GM12875 (cell line): Measurements from ENCODE around the gene KCNMA1.

ENCODE experiments used
- H3K4me3 ChIP-seq: one replicate; pipeline ENCODE4 v1.5.1; 2011; ENCODE audit warnings: low read depth, low read length, control low read depth
- TF ChIP-seq, protein P1 (sequence below): IDR thresholded peaks from 2 replicates; pipeline ENCODE4 v1.5.1; 2011; ENCODE audit warnings: low read depth, mild to moderate bottlenecking, control low read depth, inconsistent platforms, low read length, moderate library complexity, borderline replicate concordance; ENCODE audit not compliant: insufficient read depth

KCNMA1 gene

DNA sequence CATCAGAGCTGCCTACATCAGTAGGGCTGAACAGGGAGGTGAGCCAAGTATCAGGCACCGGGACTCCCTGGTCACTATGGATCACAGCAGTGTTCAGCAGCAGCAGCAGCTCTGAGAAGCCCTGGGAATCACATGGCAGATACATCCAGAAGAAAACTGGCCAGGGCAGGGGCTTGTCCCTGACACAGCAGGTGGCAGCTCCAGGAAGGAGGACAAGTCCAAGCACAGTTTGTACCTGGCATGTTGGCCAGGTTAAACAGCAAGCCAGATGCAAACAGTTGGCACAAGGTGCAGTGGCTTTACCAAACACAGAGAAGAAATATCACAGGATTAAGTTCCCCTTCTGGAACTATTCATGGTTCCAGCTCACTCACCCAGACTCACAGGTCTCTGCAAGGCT lies 139.4 kb downstream of the KCNMA1 start:
- TF ChIP-seq, protein P1, sequence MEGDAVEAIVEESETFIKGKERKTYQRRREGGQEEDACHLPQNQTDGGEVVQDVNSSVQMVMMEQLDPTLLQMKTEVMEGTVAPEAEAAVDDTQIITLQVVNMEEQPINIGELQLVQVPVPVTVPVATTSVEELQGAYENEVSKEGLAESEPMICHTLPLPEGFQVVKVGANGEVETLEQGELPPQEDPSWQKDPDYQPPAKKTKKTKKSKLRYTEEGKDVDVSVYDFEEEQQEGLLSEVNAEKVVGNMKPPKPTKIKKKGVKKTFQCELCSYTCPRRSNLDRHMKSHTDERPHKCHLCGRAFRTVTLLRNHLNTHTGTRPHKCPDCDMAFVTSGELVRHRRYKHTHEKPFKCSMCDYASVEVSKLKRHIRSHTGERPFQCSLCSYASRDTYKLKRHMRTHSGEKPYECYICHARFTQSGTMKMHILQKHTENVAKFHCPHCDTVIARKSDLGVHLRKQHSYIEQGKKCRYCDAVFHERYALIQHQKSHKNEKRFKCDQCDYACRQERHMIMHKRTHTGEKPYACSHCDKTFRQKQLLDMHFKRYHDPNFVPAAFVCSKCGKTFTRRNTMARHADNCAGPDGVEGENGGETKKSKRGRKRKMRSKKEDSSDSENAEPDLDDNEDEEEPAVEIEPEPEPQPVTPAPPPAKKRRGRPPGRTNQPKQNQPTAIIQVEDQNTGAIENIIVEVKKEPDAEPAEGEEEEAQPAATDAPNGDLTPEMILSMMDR, result no peak
- H3K4me3 ChIP-seq, result no peak overlapping the region

DNA sequence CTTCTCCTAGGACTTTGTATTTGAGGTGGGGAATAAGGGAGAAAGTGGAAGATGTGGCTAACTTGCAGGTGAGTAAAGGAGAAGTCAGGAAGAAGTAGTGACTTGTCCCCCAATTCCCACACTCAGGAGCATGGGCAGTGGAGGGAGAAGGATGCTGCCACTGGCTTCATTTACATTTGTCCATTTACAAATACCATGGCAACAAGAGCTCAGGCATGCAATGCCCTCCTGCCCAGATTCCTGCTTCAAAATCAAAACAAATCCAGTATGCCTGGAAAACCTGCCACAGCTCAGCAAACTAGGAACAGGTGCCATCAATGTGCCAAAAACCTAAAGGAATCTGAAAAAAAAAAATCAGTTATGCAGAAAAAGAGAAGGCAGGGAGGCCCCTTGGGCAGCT lies 139.9 kb downstream of the KCNMA1 start:
- no peak overlapping the region for H3K4me3 ChIP-seq
- TF ChIP-seq, protein P1, result no peak

DNA sequence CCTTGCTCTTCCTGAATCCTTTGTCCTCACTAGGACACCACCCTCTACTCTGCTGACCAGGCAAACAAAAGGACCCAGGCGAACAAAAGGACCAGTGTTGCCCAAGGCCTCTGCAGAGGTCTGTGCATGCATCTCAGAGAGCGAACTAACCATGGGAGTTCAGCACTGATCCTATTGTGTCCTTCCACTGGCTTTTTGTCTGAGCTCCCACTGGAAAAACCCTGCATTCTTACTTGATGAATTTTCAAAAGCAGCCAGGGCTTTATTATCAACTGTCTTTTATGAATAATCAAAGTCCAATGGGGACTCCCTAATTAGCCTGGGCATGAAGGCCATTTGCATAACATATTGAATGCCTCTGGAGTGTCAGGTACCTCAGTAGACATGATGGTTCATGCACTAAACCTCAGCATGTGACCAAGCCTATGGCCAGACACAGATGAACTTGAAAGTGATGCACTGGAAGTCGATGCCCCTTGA lies 140.6 kb downstream of the KCNMA1 start:
- no peak overlapping the region for H3K4me3 ChIP-seq
- TF ChIP-seq, protein P1, result no peak

DNA sequence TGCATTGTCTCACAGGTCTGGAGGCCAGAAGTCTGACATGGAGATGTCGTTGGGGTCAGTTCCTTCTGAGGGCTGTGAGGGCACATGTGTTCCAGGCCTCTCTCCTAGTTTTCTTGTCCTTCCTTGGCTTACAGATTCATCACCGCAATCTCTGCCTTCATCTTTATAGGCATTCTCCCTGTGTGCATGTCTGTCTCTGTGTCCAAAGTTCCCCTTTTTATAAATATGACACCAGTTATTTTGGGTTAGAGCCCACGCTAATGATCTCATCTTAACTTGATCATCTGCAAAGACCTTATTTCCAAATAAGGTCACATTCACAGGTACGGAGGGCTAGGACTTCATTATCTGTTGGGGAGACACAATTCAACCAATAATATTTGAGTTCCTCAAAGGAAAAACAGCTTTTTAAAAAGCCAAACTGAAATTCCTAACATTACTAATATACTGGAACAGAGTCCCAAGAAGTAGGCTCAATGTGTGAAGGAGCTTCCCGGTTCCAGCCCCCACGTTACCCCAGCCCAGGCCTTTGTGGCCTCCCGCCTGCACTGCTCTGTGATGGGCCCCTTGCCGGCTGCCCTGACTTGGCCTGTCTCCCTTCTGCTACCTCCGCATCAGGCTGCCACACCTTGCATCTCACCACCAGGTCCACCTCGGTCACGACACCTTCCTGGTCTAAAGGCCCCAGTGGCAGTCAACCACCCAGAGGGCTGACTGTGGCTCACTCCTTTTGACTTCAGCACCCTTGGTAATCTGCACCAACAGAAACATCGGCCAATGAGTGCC lies 142.7 kb downstream of the KCNMA1 start:
- H3K4me3 ChIP-seq, result no peak overlapping the region
- TF ChIP-seq, protein P1, result no peak

DNA sequence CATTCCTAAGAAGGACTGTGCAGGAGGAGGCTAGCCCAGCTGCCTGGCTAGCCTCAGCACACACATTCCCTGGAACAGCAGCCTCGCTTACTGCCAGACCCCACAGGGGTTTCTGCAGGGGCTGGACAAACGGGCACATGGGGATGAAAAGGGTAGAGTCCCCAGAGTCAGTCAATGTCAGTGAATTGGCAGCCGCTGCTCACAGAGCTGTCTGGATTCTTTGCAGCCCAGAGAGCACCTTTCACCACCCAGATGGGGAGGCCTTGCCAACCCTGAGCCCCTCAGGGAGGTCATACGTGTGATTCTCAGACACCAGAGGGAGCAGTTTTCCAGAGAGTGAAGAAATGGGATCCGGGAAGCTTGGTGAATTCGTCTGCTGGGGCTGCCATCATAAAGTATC lies 143.3 kb downstream of the KCNMA1 start:
- no peak overlapping the region for H3K4me3 ChIP-seq
- TF ChIP-seq, protein P1, result no peak

DNA sequence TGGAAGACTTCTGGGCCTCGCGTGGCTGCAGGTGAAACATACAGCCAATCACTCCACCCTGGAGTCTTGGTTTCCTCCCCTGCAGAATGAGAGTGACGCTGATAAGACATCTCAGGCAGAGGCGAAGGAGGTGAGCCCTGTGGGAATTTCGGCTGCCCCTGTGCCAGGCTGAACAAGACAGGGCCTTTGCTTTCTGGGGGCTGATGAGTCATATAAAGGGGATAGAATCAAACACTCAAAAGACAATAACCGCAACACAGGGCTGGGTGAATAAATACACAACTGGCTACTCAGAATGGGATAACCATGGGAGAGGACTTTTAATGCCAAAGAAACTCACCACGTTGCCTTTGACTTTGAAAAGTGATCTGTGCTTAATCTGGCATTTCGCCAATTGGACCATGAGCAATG lies 143.8 kb downstream of the KCNMA1 start:
- TF ChIP-seq, protein P1, result no peak
- H3K4me3 ChIP-seq, result no peak overlapping the region

DNA sequence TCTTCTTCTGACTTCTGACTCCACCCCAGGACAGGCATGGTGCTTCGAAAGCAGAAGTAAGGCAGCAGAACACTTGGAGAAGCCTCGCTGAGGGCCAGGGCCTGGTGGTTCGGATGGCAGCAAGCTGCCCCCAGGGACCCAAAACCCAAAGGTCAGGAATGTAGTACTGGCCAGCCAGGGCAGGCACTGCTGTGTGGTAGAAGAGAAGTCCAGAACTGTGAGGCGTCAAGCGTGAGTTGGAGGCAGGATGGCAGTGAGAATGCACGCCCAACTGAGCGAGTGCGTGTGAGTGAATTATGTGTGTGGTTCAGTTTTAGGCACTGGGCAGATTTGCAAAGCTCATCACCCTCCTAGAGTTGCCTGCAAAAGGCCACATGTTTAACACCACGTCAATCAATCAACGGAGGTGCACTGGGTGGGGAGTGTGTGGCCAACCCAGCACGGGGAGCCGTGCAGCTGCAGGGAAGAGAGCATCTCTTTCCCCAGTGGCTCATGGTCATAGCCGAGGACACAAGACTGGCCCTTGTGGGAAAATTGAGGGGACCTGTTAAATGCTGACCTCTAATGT lies 144.3 kb downstream of the KCNMA1 start:
- TF ChIP-seq, protein P1, result no peak
- H3K4me3 ChIP-seq, result no peak overlapping the region
